ENCODE measurements around the gene ROM1.
"Not testable (repeated sequence)": the region's sequence is repeated elsewhere in the genome, so short reads cannot be mapped to it uniquely, and the experiment has no call there.

Gene ROM1

GRCh38 chr11:62649486-62649885, 36.4 kb downstream of the ROM1 start:
- DNase-seq (ENCODE audit: low read depth), result no peak

GRCh38 chr11:62650283-62650682, 37.2 kb downstream of the ROM1 start:
- DNase-seq (ENCODE audit: low read depth), result not testable (repeated sequence)

GRCh38 chr11:62652161-62653006, 39.3 kb downstream of the ROM1 start:
- no peak for DNase-seq (ENCODE audit: low read depth)

- no peak for DNase-seq (ENCODE audit: low read depth)
Measured at GRCh38 chr11:62654297-62654696, 41.2 kb downstream of the ROM1 start.

- DNase-seq (ENCODE audit: low read depth), result no peak
Measured at GRCh38 chr11:62656796-62657429, 43.9 kb downstream of the ROM1 start.

GRCh38 chr11:62664405-62665074, 51.5 kb downstream of the ROM1 start:
- no peak for DNase-seq (ENCODE audit: low read depth)
